ENCODE measurements around the gene VIPR2.

Gene VIPR2

DNA sequence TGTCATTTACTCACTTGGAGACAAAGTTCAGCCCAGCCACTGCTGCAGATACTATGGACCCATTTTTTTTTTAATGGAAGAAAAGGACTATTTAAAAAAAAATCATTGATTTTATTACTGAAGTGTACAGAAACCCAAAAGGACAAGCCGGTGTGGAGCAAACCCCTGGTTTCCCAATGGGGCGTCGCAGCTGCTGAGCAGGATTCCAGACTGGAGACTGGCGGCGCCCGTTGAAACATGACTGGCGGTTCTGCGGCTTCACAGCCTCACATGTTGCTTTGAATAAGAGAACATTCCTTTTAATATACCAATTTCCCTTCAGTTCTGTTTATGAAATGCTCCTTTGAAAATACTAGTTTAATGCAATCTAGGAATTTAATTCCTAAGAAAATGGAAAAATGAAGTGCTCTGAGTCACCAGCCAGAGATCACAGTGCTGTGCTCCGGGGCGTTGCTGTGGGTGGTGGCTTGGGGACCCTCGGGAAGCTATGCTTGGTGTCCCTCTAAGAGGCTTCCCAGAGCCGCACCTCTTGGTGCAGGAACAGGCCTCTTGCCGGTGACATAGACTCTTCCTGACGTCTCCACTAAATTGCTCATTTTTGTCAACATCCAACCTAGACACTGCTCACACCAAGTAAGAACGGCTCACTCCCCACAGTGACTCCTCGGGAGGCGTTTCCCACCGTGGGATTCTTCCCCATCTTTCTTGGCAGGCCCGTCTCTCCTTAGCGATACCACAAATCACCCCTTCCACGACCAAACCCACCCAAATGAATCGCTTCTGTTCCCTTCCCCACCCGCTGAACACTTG, 12.0 kb upstream of the VIPR2 start:
- H3K9me3 ChIP-seq, result no peaks in the 10 kb centered on the region
- no peak overlapping the region for H3K4me3 ChIP-seq (ENCODE audit: low read depth in 1 of 2, low read length in 1 of 2)
- TF ChIP-seq, protein P1, sequence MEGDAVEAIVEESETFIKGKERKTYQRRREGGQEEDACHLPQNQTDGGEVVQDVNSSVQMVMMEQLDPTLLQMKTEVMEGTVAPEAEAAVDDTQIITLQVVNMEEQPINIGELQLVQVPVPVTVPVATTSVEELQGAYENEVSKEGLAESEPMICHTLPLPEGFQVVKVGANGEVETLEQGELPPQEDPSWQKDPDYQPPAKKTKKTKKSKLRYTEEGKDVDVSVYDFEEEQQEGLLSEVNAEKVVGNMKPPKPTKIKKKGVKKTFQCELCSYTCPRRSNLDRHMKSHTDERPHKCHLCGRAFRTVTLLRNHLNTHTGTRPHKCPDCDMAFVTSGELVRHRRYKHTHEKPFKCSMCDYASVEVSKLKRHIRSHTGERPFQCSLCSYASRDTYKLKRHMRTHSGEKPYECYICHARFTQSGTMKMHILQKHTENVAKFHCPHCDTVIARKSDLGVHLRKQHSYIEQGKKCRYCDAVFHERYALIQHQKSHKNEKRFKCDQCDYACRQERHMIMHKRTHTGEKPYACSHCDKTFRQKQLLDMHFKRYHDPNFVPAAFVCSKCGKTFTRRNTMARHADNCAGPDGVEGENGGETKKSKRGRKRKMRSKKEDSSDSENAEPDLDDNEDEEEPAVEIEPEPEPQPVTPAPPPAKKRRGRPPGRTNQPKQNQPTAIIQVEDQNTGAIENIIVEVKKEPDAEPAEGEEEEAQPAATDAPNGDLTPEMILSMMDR (IDR thresholded peaks at IDR 0.05), result no peak
- H3K27ac ChIP-seq, result no peak overlapping the region
- no peaks in the 10 kb centered on the region for H3K36me3 ChIP-seq
- H3K4me1 ChIP-seq (ENCODE audit: control insufficient read depth in 1 of 2, insufficient read depth in 1 of 2, low read depth in 1 of 2, low read length in 1 of 2), result no peaks in the 10 kb centered on the region
- H3K27me3 ChIP-seq, result no peaks in the 10 kb centered on the region

DNA sequence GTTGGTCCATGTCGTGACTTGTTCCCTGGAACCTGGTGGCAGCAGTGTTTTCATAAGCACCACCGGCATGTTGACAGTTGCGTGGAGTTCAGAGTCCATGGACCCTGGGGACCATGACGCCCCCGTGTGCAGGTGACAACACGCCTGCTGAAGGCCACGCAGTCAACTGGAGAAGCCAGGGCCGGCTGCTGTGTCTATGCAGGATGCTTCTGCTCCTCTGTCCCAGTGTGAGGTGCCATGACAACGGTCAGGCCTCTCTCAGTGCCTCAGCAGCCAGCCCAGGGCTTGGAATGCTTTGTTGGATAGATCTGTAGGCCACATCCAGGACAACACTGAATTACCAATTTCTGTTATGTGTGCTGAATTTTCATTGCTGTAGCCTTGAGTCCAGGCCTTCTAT, 10.7 kb upstream of the VIPR2 start:
- H3K27me3 ChIP-seq, result no peaks in the 10 kb centered on the region
- TF ChIP-seq, protein P1 (IDR thresholded peaks at IDR 0.05), result no peak
- H3K36me3 ChIP-seq, result no peaks in the 10 kb centered on the region
- H3K9me3 ChIP-seq, result no peaks in the 10 kb centered on the region
- H3K4me1 ChIP-seq (ENCODE audit: control insufficient read depth in 1 of 2, insufficient read depth in 1 of 2, low read depth in 1 of 2, low read length in 1 of 2), result no peaks in the 10 kb centered on the region
- H3K27ac ChIP-seq, result no peak overlapping the region
- H3K4me3 ChIP-seq (ENCODE audit: low read depth in 1 of 2, low read length in 1 of 2), result no peak overlapping the region

- TF ChIP-seq, protein P1 (IDR thresholded peaks at IDR 0.05), result no peak
- H3K9me3 ChIP-seq, result no peaks in the 10 kb centered on the region
- no peaks in the 10 kb centered on the region for H3K4me1 ChIP-seq (ENCODE audit: control insufficient read depth in 1 of 2, insufficient read depth in 1 of 2, low read depth in 1 of 2, low read length in 1 of 2)
Observed at GRCh38 chr7:159154243-159154642, 9.6 kb upstream of the VIPR2 start.

GRCh38 chr7:159153511-159153910, 8.8 kb upstream of the VIPR2 start:
- no peak overlapping the region for H3K27ac ChIP-seq
- no peaks in the 10 kb centered on the region for H3K36me3 ChIP-seq
- no peaks in the 10 kb centered on the region for H3K9me3 ChIP-seq
- peaks cover 6% of the 10 kb centered on the region for H3K27me3 ChIP-seq
- H3K4me3 ChIP-seq (ENCODE audit: low read depth in 1 of 2, low read length in 1 of 2), result no peak overlapping the region
- H3K4me1 ChIP-seq (ENCODE audit: control insufficient read depth in 1 of 2, insufficient read depth in 1 of 2, low read depth in 1 of 2, low read length in 1 of 2), result no peaks in the 10 kb centered on the region
- TF ChIP-seq, protein P1 (IDR thresholded peaks at IDR 0.05), result no peak

More at GRCh38 chr7:159154243-159154642, 9.6 kb upstream of the VIPR2 start:
- Histone ChIP-seq H3K36me3 (no peaks in the 10 kb centered on the region), H3K27ac (no peak overlapping the region), H3K27me3 (no peaks in the 10 kb centered on the region), H3K4me3 (ENCODE audit: low read depth in 1 of 2, low read length in 1 of 2) (no peak overlapping the region)

GRCh38 chr7:159152816-159153215, 8.1 kb upstream of the VIPR2 start:
- peaks cover 13% of the 10 kb centered on the region for H3K27me3 ChIP-seq
- no peaks in the 10 kb centered on the region for H3K4me1 ChIP-seq (ENCODE audit: control insufficient read depth in 1 of 2, insufficient read depth in 1 of 2, low read depth in 1 of 2, low read length in 1 of 2)
- H3K9me3 ChIP-seq, result no peaks in the 10 kb centered on the region
- H3K27ac ChIP-seq, result no peak overlapping the region
- no peaks in the 10 kb centered on the region for H3K36me3 ChIP-seq
- TF ChIP-seq, protein P1 (IDR thresholded peaks at IDR 0.05), result no peak
- no peak overlapping the region for H3K4me3 ChIP-seq (ENCODE audit: low read depth in 1 of 2, low read length in 1 of 2)

Measured in neutrophil (primary cell).